ENCODE results near the gene MYO5B.

Gene MYO5B

GRCh38 chr18:50187659-50188058 is 7.3 kb downstream of the MYO5B start:
- DNase-seq = no peak

GRCh38 chr18:50186385-50186784 is 8.6 kb downstream of the MYO5B start:
- DNase-seq = no peak

GRCh38 chr18:50183556-50183955 is 11.4 kb downstream of the MYO5B start:
- no peak for DNase-seq

GRCh38 chr18:50182511-50182910 is 12.4 kb downstream of the MYO5B start:
- no peak for DNase-seq

GRCh38 chr18:50181590-50181989 is 13.4 kb downstream of the MYO5B start:
- DNase-seq = no peak

GRCh38 chr18:50179465-50179864 is 15.5 kb downstream of the MYO5B start:
- DNase-seq = no peak

- DNase-seq = no peak
Measured at GRCh38 chr18:50177294-50177992, 17.5 kb downstream of the MYO5B start.

GRCh38 chr18:50172367-50172766 is 22.6 kb downstream of the MYO5B start:
- no peak for DNase-seq

GRCh38 chr18:50171406-50171805 is 23.5 kb downstream of the MYO5B start:
- DNase-seq = no peak

- no peak for DNase-seq
Measured at GRCh38 chr18:50170004-50170403, 24.9 kb downstream of the MYO5B start.

GRCh38 chr18:50169149-50169548 is 25.8 kb downstream of the MYO5B start:
- no peak for DNase-seq

GRCh38 chr18:50167966-50168365 is 27.0 kb downstream of the MYO5B start:
- DNase-seq = no peak

- no peak for DNase-seq
Measured at GRCh38 chr18:50166901-50167300, 28.0 kb downstream of the MYO5B start.

- DNase-seq = no peak
Measured at GRCh38 chr18:50163505-50163904, 31.4 kb downstream of the MYO5B start.

- no peak for DNase-seq
Measured at GRCh38 chr18:50162486-50163304, 32.3 kb downstream of the MYO5B start.

GRCh38 chr18:50161597-50162205 is 33.2 kb downstream of the MYO5B start:
- DNase-seq = no peak

- DNase-seq = no peak
Measured at GRCh38 chr18:50159654-50160046, 35.3 kb downstream of the MYO5B start.

- no peak for DNase-seq
Measured at GRCh38 chr18:50158866-50159653, 35.9 kb downstream of the MYO5B start.

- DNase-seq = no peak
Measured at GRCh38 chr18:50155406-50155805, 39.5 kb downstream of the MYO5B start.

GRCh38 chr18:50154420-50154819 is 40.5 kb downstream of the MYO5B start:
- no peak for DNase-seq

- DNase-seq = no peak
Measured at GRCh38 chr18:50152900-50153299, 42.0 kb downstream of the MYO5B start.

GRCh38 chr18:50151926-50152325 is 43.0 kb downstream of the MYO5B start:
- no peak for DNase-seq

- DNase-seq = no peak
Measured at GRCh38 chr18:50144540-50144939, 50.4 kb downstream of the MYO5B start.

Measured in stimulated activated CD4-positive, alpha-beta T cell treated with anti-CD3 and anti-CD28 coated beads, Interleukin-1b, Interleukin-23, amount 100 ng/mL, for 48 hours (primary cell).